Inflammatory macrophage treated with lipopolysaccharide for 4 hours (primary cell): ENCODE data around the gene WFDC8.
"Not testable (repeated sequence)": the region's sequence is repeated elsewhere in the genome, so short reads cannot be mapped to it uniquely, and the experiment has no call there.

Experiments used
- DNase-seq: peaks from one replicate; pipeline ENCODE4 v3.0.0-alpha.2; 2020

WFDC8 gene

DNA sequence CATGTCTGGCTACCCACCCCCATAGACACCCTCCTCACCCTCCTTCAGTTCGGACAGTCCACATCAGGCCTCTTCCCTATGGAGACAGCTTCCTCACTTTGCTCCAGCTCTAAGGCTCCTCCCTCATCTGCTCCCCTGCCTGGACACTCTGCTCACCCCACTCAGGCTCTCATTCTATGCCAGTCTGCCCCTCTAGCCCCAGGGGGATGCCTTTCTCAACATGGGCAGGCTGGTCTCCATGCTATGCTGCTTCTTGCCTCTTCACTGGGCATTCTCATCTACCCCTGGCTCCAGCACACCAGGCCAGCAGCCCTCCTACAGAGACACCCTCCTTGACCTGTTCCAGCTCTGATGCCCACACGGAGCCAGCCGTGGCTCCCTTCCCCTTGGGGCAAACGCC lies at the start of gene WFDC8:
Gene WFDC8 (minus strand): TSS at position 101 of the 400 bp plus-strand sequence. CDS start 37 bp downstream, at position 64.
- no peak for DNase-seq

DNA sequence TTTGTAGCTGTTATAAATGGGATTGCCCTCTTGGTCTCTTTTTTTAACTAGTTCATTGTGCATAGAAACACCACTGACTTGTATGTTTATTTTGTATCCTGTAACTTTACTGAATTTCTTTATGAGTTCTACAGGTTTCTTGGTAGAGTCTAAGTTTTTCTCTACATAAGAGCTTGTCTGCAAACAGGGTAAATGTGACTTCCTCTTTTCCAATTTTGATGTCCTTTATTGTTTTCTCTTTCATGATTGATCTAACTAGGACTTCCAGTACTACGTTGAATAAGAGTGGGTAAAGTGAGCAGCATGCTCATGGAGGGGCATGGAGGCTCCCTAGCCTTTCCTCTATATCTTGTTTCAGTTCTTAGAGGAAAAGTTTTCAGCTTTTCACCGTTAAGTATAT lies 47.5 kb upstream of the WFDC8 start:
- DNase-seq = no peak

DNA sequence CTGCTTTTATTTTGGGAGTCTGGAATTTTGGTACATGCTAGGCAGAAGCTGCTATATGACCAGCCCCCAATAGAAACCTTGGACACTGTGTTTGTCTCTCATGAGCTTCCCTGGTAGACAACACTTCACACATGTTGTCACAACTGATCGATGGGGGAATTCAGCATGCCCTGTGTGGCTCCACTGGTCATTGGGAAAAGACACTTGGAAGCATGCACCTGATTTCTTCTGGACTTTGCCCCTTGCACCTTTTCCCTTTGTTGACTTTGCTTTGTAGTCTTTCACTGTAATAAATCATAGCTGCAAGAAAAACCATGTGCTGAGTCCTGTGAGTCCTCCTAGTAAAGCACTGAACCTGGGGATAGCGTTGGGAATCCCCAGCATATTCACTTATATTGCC lies 42.5 kb upstream of the WFDC8 start:
- no peak for DNase-seq

DNA sequence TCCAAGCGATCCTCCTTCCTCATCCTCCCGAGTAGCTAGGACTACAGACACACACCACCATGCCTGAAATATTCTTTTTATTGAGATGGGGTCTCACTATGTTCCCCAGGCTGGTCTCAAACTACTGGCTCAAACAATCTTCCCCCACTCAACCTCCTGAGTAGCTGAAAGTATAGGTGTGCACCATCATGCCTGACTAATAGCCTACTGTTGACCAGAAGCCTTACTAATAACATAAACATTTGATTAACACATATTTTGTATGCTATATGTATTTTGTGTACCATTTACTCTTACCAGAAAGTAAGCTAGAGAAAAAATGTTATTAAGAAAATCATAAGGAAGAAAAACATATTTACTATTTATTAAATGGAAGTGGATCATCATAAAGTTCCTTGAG lies 38.5 kb upstream of the WFDC8 start:
- DNase-seq = no peak

DNA sequence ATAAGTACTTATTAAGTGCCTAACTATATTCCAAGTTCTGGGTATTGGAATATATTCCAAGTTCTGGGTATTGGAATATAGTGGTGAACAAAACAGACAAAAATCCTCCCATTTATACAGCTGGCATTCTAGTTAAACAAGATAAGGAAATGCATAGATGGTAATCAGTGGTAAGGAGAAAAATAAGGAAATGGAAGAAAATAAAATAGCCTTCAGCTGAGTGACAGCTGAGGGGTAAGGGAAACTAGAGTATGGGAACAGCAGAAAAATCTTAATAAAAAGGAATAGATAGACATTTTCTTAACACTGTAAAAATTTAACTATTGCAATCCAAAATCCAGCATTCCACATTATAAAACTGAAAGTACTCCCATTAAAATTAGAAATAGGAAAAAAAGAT lies 33.2 kb upstream of the WFDC8 start:
- peak; percentile 15 for DNase-seq

DNA sequence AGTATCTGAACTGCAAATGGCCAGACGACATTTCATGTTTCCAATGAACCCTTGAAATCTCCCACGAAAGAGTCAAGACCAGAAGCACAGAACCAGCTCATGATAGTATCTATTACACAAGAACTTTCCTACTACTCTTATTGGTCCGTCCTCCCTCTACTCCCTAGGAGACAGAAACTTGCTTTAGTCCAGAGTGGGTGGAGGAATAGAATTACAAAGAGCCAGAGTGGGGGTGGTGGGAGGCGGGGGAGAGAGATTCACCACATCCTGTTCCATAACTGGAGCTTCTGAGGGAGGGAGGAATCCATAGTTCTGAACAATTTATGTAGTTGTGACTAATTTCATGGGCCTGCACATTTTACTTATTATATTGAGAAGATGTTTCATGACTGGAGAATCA lies 32.0 kb upstream of the WFDC8 start:
- peak; percentile 80 for DNase-seq

DNA sequence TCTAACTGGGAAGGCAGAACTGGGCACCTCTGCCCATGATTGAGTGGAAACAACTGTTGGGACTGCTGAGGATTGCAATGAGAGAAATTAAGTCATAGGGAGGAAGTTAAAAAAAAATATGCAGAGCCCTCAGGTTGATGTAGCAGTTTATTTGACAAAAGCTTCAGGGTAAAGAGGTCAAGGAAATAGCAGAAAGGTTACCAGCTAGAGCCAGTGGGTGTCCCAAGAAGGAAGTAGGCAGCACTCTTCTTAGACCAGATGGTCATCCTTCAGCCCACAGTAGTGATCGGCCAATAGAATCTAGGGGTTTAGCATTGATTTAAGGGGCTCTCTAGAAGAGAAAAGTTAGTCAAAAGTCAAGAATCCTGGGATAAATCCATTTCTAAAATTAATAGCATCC lies 28.7 kb upstream of the WFDC8 start:
- no peak for DNase-seq

DNA sequence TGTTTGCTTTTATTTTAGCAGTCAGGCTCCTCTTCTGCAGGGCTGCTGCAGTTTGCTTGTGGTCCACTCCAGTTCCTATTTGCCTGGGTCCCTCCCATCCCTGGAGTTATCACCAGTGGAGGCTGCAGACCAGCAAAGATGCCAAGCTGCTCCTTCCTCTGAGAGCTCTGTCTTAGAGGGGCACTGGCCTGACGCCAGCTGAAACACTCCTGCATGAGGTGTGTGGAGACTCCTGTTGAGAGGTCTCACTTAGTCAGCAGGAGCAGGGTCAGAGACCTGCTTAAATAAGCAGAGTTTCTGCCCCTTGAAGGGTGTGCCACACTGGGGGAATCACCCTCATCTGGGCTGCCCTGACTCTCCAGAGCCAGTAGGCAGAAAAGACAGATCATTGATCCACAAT lies 16.2 kb upstream of the WFDC8 start:
- no peak for DNase-seq

DNA sequence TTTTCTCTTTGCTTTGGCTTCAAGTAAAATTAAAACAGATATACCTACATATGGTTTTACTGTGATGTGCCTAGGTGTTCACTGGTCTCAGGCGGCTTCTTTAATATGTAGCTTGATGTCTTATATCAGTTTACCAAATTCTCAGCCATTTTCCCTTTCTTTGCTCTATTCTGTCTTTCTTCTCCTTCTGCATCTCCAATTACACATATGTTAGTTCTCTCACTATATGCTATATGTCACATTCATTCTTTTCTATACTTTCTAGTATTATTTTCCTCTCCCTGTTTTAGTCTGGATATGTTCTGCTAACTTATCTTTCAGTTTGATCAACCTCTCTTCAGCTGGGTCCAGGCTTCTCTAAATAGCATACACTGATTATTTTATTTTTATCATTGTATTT lies 14.4 kb upstream of the WFDC8 start:
- no peak for DNase-seq

DNA sequence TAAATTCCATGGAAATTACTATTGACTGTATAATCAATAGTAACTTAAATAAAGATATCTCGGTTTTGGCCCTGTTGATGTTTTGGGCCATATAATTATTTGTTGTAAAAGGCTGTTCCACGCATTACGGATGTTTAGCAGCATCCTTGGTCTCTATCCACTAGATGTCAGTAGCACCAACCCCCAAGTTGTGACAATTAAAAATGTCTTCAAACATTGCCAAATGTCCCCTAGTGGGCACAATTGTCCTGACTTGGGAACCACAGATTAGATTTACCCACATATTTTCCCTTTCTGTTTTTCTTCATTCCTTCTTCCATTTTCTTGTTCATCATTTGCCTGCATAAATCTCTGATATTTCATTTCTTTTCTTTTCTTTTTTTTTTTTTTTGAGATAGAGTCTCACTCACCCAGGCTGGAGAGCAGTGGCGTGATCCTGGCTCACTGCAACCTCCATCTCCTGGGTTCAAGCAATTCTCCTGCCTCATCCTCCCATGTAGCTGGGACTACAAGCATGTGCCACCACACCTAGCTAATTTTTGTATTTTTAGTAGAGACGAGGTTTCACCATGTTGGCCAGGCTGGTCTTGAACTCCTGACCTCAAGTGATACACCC lies 13.6 kb upstream of the WFDC8 start:
- DNase-seq = peak; percentile 80

DNA sequence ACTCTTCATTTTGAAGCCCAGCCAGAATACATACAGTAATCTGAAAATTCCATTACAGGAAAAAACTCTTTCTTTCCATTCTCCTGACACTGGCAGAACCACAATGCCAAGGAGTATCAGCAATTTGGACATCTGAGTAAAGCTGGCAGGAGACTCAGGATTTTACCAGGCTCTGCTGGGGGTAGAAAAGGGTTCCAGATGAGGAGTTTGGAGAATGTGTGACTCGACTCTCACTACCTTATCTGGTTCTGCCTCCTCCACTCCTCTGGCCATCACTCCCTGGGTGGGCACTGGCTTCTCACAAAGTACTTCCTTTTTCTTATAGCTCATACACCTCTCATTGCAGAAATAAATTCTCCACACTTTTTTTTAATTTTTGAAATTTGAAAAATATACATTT lies 10.6 kb upstream of the WFDC8 start:
- DNase-seq = no peak

DNA sequence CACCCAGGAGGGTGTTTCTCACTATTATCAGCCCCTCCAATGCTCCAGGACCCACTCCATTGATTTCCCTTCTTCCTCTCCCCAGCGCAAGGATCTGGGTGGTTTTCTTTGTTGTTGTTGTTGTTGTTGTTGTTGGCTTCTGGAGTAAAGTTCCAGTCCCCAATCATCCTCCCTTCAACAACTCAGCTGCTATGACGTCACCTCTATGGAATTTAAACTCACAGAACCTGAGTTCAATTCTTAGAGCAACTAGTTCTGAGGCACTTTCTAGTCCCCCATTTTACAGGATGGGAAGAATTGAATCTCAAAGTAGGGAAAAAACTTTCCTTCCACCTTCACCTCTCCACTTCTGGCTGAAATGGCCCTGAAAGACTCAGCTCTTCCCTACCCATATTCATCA lies 9.7 kb upstream of the WFDC8 start:
- DNase-seq = no peak

DNA sequence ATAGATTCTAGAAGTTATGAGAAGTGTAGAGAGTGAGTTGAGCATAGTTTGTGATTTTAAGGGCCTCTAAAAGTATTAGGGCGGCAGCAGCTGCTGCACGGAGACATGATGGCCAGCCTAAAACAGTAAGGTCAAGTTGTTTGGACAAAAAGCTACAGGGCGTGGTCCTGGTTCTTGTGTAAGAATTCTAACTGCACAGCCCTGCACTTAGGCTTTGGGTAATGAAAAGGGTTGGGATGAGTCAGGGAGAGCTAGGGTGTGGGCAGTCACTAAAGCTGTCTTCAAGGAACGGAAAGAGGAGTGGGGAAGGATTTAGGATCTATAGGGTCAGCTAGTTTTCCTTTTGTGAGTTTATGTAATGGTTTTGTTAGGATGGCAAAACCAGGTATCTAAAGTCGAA lies 6.9 kb upstream of the WFDC8 start:
- DNase-seq = not testable (repeated sequence)

DNA sequence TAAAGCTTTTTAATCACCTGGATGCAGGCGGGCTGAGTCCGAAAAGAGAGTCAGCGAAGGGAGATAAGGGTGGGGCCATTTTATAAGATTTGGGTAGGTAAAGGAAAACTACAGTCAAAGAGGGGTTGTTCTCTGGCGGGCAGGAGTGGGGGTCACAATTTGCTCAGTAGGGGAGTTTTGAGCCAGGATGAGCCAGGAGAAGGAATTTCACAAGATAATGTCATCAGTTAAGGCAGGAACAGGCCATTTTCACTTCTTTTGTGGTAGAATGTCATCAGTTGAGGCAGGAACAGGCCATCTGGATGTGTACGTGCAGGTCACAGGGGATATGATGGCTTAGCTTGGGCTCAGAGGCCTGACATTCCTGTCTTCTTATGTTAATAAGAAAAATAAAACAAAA lies 5.2 kb upstream of the WFDC8 start:
- not testable (repeated sequence) for DNase-seq

DNA sequence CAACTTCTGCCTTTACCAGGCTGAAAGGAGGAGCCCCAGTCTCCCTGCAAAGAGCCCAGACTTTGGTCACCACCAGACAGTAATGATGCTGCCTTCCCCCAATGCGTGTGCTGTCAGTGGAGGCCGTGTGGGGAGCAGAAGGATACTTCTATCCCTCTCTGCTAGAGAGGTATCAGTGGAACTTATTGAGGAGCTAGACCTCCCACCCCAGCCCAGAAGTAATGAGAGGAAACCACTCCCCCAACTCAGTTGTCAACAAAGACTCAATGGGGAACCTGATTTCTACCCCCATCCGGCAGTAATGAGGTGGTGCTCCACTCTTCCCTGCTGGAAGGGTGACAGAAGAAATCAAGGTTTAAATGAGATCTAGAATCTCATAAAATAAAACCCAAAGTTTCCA lies 4.4 kb upstream of the WFDC8 start:
- no peak for DNase-seq

DNA sequence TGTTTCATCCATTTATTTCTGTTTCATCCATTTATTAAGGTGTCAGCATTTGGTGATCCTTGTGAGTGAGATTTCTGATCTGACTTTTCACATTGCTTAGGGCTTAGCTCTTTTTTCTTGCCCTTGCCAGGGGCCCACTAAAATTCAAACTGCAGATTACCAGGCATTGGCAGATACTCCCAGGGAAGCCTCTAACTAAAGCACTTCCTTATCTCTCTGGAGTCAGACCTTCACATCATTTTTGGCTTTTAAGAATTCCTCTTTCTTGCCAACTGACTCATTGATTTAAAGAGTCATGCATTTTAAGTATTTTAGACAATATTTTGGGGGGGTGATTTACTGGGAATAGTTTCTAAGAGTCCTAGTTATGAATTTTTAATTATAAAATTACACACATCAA lies 2.6 kb upstream of the WFDC8 start:
- DNase-seq = no peak

DNA sequence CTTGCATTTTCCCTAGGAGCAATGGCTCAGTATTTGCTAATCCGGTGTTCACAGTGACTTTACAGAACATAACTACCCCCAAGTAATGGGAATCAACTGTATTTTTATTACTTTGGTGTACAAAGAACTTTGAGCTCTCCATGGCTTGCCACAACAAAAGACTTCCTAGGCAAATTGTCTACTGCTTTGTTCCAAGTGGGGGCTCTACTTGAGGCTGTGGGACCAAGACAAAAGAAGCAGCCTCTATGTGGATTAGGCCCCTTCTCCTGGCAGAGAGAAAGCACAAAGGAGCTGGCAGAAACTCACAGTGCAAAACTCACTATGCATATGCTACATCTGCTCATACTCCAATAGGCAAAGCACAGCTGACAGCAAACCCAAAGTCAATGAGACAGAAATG lies 853 bp downstream of the WFDC8 start:
- DNase-seq = no peak

DNA sequence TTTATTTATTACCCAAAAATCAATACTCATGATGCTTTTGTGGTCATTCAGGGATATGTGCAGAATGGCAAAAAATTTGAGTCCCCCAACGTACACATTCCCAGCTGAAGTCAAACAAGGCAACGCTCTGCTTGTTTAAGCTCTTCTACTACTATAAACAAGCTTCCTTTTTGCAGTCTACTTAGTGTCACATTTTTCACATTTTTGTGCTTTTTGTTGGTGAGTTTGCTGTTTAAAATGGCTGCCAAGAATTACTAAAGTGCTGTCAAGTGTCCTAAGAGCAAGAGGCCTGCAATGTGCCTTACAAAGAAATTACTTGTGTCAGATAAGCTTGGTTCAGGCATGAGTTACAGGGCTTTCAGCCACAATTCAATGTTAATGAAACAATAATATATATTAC lies 2.1 kb downstream of the WFDC8 start:
- DNase-seq = no peak

DNA sequence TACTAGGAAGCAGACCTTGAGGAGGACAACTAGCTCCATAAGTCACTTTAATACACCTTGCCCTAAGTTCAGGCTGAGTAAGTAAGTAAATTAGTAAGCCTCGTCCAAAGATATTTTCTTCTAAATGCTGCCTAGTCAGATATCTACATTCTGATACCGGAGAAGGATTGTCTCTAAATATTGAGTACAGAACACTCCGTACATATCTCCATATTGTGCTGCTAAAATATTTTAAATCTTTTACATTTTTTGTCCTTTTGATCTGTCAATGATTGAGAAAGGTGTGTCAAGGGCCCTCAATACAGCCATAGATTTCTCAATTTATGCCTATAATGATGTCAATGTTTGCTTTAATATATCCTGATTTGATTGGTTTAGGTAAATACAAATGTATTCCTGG lies 3.2 kb downstream of the WFDC8 start:
- DNase-seq = no peak

DNA sequence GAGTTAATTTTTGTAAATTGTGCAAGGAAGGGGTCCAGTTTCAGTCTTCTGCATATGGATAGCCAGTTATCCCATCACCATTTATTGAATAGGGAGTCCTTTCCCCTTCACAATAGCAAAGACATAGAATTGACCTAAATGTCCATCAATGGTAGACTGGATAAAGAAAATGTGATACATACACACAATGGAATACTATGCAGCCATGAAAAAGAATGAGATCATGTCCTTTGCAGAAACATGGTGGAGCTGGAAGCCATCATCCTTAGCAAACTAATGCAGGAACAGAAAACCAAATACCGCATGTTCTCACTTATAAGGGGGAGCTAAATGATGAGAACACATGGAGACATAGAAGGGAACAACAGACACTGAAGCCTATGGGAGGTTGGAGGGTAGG lies 9.4 kb downstream of the WFDC8 start:
- not testable (repeated sequence) for DNase-seq

DNA sequence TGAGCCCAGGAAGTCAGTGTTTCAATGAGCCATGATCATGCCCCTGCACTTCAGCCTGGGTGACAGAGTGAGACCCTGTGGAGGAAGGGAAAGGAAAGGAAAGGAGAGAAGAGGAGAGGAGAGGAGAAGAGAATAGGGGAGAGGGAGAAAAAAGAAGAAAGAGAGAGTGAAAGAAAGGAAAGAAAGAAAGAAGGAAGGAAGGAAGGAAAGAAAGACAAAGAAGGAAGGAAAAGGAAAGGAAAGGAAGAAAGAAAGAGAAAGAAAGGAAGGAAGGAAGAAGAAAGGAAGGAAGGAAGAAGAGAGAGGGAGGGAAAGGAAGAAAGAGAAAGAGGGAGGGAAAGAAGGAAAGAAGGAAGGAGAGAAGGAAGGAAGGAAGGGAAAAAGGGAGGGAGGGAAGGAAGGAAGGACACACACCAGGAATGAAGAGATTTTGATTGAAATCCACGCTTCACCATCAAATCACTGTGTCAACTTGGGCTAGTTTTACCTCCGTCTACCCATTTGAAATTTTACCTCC lies 14.3 kb downstream of the WFDC8 start:
- DNase-seq = no peak

DNA sequence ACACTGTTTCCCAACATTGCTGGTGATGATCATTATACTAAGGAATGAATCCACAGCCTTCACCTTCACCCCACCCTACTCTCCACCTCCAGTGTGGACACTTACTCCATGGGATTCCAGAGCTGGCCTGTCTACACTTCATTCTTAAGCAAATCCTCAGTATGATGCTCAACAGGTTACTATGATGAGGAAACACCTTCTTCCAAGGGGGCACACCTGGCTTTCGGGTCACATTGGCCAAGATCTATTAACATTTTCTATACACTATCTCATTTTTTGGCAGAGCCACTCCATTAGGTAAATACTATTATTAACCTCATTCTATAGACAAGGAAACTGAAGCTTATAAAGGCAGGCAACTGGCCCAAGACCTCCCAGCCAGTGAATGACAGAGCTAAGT lies 23.9 kb downstream of the WFDC8 start:
- DNase-seq = no peak

DNA sequence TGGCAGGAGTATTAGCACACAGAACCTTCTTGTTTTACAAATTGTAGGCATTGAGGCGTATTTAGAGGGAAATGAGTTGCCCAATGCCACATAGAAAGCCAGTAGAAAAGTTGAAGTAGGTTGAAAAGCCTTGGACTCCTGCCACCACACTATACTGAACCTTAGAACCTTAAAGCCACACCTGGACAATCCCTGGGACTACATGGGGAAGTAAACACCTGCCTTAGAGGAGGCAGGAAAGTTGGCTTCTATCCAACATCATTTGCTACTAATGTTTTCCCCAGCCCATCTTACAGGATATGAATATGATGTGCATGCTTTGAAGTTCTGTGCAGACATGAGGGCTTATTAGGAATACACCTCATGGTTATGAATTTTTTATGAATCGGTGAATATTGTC lies 26.6 kb downstream of the WFDC8 start:
- no peak for DNase-seq

DNA sequence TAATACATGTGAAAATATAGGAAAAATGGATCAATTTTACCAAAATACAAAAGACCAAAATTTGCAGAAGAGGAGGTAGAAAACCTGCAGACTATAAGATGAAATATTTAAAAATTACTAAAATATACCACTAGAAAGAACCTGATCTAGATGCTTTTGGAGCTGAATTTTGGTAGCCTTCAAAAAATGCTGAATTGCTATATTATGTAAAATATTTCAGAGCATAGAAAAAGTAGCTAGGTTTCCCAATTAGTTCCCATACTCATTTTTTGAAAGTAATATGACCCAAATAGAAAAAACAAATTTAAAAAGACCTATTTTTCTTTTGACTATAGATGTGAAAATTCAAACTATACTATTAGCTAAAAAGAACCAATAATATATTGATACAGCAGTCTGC lies 28.3 kb downstream of the WFDC8 start:
- DNase-seq = no peak

DNA sequence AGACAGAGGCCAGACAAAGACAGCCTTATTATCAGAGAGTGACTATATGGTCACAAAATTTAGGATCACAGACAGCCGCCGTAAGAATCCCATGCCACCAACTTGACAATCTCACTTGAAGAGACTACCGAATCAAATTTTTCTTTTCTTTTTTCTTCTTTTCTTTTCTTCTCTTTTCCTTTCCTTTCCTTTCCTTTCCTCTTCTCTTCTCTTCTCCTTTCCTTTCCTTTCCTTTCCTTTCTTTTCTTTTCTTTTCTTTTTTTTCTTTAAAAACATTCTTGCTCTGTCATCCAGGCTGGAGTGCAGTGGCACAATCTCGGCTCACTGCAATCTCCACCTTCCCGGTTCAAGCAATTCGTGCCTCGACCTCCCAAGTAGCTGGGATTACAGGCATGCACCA lies 30.7 kb downstream of the WFDC8 start:
- no peak for DNase-seq
